Body of pancreas (tissue), 4 donors: ENCODE data around the gene FXYD3. TPM values are rescaled to one million over a fixed set of nuclear protein-coding genes. Genes with fewer than 3 reads are reported as not detected.
A peak's percentile ranks its signal among the peaks of the same experiment; 100 is the strongest.

ENCODE experiments used
- ATAC-seq: fragments of 150-250 bp; one replicate; pipeline ENCODE4 v1.9.1; 2016
- DNase-seq, 4 donors: peaks; one replicate each; pipeline ENCODE4 v3.0.0-alpha.2; 2019
- H3K27ac ChIP-seq, 4 donors: fragments of 200-600 bp; sonication (generic); 1 replicate in 3 of 4; 2 replicates in 1 of 4; pipeline versions ENCODE4 v1.5.1 to v1.6.1; 2016 to 2019; ENCODE audit warnings: mild to moderate bottlenecking in 1 of 4, mixed read lengths in 1 of 4, moderate library complexity in 1 of 4
- H3K27me3 ChIP-seq, 2 donors: fragments of 200-600 bp; sonication (generic); one replicate each; pipeline ENCODE4 v1.6.0; 2016; ENCODE audit warnings: mild to moderate bottlenecking in 1 of 2
- H3K36me3 ChIP-seq, 2 donors: fragments of 200-600 bp; sonication (generic); replicated peaks in 1 of 2; 2 replicates each; pipeline ENCODE4 v1.5.1; 2016; ENCODE audit warnings: low read depth in 2 of 2; ENCODE audit not compliant: insufficient read depth in 1 of 2
- H3K4me1 ChIP-seq: fragments of 200-600 bp; sonication (generic); one replicate; pipeline ENCODE4 v1.6.0; 2016
- H3K4me3 ChIP-seq, 2 donors: fragments of 200-600 bp; sonication (generic); 1 replicate in 1 of 2; 2 replicates in 1 of 2; pipeline ENCODE4 v1.5.1; 2016 to 2019
- H3K9me3 ChIP-seq, 3 donors: fragments of 200-600 bp; sonication (generic); 1 replicate in 2 of 3; 2 replicates in 1 of 3; pipeline ENCODE4 v1.5.1; 2016
- POLR2A ChIP-seq, 3 donors: fragments of 450-650 bp; IDR thresholded peaks; one replicate each; pipeline ENCODE4 v1.6.1; 2016; ENCODE audit warnings: antibody characterized with exemption in 3 of 3, mild to moderate bottlenecking in 2 of 3
- WGBS, 2 donors: methylation state at CpG; one replicate each; pipeline ENCODE4 v1.1.5; 2017; 5-methylcytosine and 5-hydroxymethylcytosine counted together
- intact Hi-C: fragments of 100-400 bp; cut with DNase I; formaldehyde crosslinking; loops from one replicate; pipeline ENCODE4 v1.15.1; 2023
- total RNA-seq, 2 donors: library from RNA; depleted of rRNA; stranded (reverse); fragments of >200 nt; gene quantifications; one replicate each; pipeline ENCODE4 v1.1.0, GENCODE V29; 2016
- TF ChIP-seq, protein P1 (sequence below), 7 experiments: fragments of 450-650 bp in 4 of 7; fragments of 200-600 bp in 3 of 7; sonication (generic) in 3 of 7; IDR thresholded peaks; one replicate each; pipeline ENCODE4 v1.5.1; 2016 to 2019; ENCODE audit warnings: antibody characterized with exemption in 7 of 7

Gene FXYD3, protein sequence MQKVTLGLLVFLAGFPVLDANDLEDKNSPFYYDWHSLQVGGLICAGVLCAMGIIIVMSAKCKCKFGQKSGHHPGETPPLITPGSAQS
- total RNA-seq, result 10 to 100 TPM; 13.5 to 51.6 TPM

DNA sequence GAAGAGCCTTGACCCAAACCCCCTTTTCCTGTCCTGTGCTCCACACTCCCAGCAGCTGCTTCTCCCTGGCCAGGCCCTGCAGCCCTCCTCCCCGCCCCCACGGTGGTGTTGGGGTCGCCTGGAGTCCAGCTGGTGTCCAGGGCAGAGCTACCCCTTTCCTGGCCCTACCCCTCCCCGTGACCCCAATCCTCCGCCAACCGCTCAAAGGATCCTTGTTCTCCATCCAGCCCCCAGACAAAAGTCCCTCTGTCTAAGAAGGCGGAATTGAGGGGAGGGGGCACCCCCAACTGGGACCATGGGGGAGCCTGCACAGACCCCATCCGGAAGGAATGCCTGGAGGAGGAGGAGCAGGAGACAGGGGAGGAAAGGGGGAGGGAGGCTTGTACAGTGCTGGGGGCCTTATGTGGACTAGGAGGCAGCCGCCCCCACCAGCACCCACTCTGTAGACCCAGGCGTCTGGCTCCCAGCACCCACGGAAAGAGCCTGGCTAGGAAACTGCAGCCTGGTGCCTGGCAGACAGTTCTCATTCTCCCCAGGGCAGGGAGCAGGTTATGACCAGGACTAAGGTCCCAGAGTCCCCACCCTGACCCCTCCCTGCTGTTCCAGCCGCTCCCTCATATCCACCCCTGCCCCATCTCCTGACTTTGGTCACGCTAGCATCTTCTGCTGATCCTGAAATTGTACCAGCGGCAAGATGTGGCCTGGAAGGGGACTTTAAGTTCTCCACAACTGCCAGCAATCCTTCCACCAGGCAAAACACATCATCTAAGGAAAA, at the start of gene FXYD3:
Gene FXYD3 (plus strand): TSS at position 647 of the 775 bp plus-strand sequence. CDS start 3,554 bp downstream, outside the sequence.
- Histone ChIP-seq H3K27me3 (no peaks in the 10 kb centered on the region), H3K36me3 (no peaks in the 10 kb centered on the region), H3K4me1 (peaks cover 31% of the 10 kb centered on the region), H3K27ac (peak within 1 kb of the TSS; percentile 6 to 68 (median 36)), H3K4me3 (peak within 1 kb of the TSS in 1 of 2 donors; percentile 11), H3K9me3 (no peaks in the 10 kb centered on the region)
- TF ChIP-seq POLR2A (IDR thresholded peaks at IDR 0.05), result no peak
- TF ChIP-seq, protein P1, sequence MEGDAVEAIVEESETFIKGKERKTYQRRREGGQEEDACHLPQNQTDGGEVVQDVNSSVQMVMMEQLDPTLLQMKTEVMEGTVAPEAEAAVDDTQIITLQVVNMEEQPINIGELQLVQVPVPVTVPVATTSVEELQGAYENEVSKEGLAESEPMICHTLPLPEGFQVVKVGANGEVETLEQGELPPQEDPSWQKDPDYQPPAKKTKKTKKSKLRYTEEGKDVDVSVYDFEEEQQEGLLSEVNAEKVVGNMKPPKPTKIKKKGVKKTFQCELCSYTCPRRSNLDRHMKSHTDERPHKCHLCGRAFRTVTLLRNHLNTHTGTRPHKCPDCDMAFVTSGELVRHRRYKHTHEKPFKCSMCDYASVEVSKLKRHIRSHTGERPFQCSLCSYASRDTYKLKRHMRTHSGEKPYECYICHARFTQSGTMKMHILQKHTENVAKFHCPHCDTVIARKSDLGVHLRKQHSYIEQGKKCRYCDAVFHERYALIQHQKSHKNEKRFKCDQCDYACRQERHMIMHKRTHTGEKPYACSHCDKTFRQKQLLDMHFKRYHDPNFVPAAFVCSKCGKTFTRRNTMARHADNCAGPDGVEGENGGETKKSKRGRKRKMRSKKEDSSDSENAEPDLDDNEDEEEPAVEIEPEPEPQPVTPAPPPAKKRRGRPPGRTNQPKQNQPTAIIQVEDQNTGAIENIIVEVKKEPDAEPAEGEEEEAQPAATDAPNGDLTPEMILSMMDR (IDR thresholded peaks at IDR 0.05), result no peak
- WGBS, 2 donors, result 30 to 31% methylated on average over 12 to 14 of the region's 14 CpGs
- DNase-seq, result no peak
- intact Hi-C loops, result no loop called here
- ATAC-seq, result peak; percentile 8

- no peak overlapping the region for H3K4me3 ChIP-seq
- peaks cover 27% of the 10 kb centered on the region for H3K4me1 ChIP-seq
- no peaks in the 10 kb centered on the region for H3K27me3 ChIP-seq
- DNase-seq (no peak), ATAC-seq (no peak)
- WGBS, 2 donors, result 88 to 91% methylated on average over 11 to 15 of the region's 15 CpGs
- H3K27ac ChIP-seq, result peak overlapping the region in 1 of 4 donors; percentile 28
- intact Hi-C loops, result no loop called here
- TF ChIP-seq POLR2A (IDR thresholded peaks at IDR 0.05), result no peak
- TF ChIP-seq, protein P1 (IDR thresholded peaks at IDR 0.05), result no peak
- no peaks in the 10 kb centered on the region for H3K36me3 ChIP-seq
- peaks cover 0 to 8% (median 0%) of the 10 kb centered on the region in 3 donors for H3K9me3 ChIP-seq
These were observed 49.5 kb upstream of the FXYD3 start for GRCh38 chr19:35066121-35066520.

DNA sequence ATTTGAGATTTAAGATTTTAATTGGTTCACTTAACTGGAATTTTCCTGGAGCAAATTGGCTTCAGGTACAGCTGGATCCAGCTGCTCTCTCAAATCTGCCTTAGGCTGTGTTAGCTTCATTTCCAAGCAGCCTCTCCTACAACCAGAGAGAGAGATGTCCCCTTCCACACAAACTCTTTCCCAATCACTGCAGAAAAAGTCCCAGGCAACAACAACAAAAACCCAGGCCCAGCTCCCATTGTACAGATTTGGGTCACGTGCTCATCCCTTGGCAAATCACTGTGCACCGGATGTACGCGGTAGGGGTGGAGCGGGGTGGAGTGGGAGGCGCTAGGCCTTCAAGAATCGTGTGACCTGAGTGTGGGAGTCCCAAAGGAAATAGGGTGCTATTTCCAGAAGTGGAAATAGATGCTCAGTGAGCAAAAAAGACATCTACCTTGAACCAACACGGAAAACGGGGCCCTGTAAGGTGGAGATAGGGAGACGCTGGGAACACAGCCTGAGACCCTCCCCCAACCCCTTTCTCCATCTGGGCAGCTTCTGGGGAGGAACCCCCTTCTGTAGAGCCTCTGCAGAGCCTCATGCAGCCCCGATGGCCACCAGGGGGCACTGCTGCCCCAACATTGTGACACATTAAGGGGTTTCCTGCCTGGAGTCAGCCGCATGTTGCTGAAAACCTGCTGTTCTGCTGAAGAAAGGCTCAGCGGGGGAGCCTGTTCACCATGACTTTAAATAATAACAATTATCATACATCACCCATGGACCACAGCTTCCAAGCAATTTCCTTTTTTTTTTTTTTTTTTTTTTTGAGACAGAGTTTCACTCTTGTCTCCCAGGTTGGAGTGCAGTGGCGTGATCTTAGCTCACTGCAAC, 48.7 kb upstream of the FXYD3 start:
- peaks cover 0 to 8% (median 0%) of the 10 kb centered on the region in 3 donors for H3K9me3 ChIP-seq
- intact Hi-C loops, result no loop called here
- H3K27me3 ChIP-seq, result no peaks in the 10 kb centered on the region
- DNase-seq (peak; percentile 87 to 94 (median 88)), ATAC-seq (peak; percentile 76)
- H3K4me3 ChIP-seq, result no peak overlapping the region
- H3K4me1 ChIP-seq, result peaks cover 27% of the 10 kb centered on the region
- H3K36me3 ChIP-seq, result no peaks in the 10 kb centered on the region
- TF ChIP-seq, protein P1 (IDR thresholded peaks at IDR 0.05), result peak; percentile 80 to 91 (median 87)
- TF ChIP-seq POLR2A (IDR thresholded peaks at IDR 0.05), result no peak
- 13 to 16% methylated on average over 13 to 14 of the region's 14 CpGs for WGBS, 2 donors
- peak overlapping the region in 3 of 4 donors; percentile 2 to 28 (median 15) for H3K27ac ChIP-seq

DNA sequence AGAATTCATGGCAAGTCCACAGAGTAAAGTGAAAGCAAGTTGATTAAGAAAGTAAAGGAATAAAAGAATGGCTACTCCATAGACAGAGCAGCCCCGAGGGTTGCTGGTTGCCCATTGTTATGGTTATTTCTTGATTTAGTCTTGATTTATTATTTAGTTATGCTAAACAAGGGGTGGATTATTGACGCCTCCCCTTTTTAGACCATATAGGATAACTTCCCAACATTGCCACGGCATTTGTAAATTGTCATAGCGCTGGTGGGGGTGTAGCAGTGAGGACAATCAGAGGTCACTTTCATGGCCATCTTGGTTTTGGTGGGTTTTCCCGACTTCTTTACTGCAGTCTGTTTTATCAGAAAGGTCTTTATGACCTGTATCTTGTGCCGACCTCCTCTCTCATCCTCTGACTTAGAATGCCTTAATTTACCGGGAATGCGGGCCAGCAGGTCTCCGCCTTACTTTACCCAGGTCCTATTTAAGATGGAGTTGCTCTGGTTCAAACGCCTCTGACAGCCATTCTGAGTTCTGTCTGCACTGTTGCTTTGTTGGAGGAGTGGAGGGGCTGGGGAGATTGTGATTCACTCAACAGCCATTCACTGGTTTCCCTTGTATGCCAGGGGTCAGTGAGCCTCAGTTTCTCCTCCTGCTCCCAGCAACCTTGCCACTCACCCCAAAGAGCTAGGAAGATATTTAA, 46.5 kb upstream of the FXYD3 start:
- intact Hi-C loops, result no loop called here
- DNase-seq, result no peak

More for the DNA sequence above, 46.5 kb upstream of the FXYD3 start:
- Histone ChIP-seq H3K27me3 (no peaks in the 10 kb centered on the region), H3K27ac (no peak overlapping the region), H3K4me1 (peaks cover 13% of the 10 kb centered on the region), H3K36me3 (no peaks in the 10 kb centered on the region), H3K4me3 (no peak overlapping the region), H3K9me3 (peaks cover 0 to 8% (median 0%) of the 10 kb centered on the region in 3 donors)
- 75 to 85% methylated on average over 9 to 10 of the region's 10 CpGs for WGBS, 2 donors
- ATAC-seq, result no peak
- TF ChIP-seq, protein P1 (IDR thresholded peaks at IDR 0.05), result no peak
- no peak for TF ChIP-seq POLR2A (IDR thresholded peaks at IDR 0.05)
